ENCODE results near the gene TMEM170B.
"Not testable (repeated sequence)": the region's sequence is repeated elsewhere in the genome, so short reads cannot be mapped to it uniquely, and the experiment has no call there.

Gene TMEM170B

DNA sequence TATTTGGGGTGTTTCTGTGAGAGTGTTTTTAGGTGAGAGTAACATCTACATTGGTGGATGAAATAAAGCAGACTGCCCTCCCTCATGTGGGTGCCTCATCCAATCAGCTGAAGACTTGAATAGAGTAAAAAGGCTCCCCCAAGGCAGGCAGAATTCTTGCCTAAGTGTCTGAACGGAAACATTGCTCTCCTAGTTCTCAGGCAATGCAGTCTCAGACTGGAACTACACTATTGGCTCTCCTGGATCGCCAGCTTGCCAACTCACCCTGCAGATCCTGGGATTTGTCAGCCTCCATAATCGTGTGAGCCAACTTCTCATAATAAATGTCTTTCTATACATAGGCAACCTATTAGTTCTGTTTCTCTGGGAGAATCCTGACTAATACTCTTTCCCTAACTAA, 5.5 kb upstream of the TMEM170B start:
- no peak for DNase-seq

DNA sequence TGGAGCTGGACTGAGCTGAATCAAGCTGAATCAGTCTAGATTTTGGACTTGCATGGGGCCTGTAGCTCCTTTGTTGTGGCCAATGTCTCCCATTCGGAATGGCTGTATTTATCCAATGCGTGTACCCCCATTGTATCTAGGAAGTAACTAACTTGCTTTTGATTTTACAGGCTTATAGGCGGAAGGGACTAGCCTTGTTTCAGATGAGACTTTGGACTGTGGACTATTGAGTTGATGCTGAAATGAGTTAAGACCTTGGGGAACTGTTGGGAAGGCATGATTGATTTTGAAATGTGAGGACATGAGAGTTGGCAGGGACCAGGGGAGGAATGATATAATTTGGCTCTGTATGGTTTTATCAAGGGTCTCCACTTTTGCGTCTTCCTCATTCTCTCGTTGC, 3.0 kb upstream of the TMEM170B start:
- no peak for DNase-seq

DNA sequence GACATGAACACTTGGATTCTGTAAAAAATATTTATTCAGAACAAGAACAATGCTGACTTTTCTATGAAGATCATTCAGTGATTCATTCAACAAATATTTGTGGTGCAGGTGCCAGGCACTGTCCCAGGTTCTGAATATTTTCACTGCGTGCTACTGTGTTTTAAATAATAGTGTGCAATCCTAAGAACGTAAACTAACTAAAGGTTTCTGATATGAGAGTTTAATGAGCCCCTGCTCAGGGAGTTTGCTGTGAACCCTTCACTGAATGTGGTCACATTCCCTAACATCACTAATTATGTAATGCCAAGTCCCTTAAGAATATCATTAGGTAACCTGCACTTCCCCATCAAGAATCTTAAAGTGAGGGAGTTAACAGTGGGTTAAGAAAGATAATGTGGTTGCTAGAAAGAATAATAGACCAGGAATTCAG, 1.7 kb upstream of the TMEM170B start:
- DNase-seq, result no peak

DNA sequence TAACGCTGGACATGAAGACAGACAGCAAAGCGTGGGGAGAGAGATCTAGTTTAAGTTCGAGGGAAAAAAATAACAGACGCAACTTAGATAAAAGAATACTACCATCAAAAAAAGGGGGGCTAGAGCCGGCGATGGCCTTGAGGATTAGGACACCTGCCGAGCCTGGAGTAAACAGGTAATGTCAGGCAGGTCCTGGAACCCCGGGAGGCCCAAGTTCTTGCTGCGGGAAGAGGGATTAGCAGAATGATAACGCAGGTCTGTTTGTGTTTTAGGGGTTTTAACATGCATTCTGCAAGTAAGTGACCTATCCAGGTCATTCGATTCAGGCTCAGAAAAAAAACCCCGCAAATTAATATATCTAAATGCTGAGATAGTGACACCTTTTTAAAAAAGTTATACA, 754 bp upstream of the TMEM170B start:
- peak; percentile 0 for DNase-seq

DNA sequence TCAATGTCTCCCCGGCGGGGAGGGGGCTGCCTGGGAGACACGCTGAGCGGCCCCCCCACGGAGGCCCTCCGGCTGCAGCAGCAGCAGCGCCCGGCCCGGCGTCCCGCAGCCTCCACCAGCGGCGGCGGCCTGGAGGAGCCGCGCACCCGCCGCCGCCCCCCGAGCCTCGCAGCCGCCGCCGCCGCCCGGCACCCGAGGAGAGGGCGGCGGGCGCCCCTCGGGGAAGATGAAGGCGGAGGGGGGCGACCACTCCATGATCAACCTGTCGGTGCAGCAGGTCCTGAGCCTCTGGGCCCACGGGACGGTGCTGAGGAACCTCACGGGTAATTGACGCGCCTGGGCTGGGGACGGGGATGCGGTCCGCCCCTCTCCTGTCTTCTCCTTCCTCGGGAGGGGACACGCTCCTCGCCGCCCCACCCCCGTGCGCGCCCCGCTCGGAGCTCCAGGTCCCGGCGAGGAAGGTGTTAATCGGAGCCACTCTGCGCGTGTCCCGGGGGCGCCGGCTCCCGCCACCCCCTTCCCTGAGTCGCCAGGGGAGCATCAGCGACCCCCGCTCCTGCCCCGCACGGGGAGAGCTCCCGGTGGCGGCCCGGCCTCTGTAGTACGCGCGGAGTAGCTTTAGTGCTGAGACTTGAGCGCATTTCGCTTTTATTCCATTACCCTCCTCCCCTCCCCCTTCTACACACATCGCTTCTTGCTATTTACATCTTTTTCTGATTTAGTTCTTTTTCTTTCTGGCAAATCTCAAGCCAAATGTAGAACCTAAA, 686 bp downstream of the TMEM170B start:
- peak; percentile 1 for DNase-seq

DNA sequence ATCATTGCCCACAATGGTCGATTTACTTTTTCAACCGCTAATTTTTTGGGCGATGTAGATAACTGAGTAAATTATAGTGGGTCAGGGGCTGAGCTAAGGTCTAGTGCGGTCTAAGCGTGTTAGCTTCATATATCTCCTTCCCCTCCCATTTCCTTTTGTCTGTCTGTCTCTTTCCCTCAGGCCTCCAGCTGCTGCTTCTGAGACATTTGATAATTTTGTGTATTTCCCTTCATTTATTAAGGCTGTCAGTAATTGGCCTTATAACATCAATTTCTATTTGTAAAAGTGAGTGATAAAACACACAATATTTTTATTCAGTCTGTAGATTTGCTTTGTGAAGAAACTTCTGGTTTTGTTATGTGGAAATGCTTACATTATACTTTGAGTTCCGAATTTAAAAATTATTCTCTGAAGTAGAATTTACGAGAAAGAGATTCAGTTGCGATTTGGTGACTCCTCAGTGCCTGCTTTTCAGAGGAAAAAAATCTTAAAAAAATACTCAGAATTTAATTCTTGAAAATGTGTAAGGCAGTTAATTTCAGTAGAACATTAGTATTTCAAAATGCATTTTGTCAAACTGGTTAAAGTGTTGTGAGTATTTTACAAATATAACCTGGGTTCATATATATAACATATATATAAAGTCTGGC, 1.4 kb downstream of the TMEM170B start:
- no peak for DNase-seq

DNA sequence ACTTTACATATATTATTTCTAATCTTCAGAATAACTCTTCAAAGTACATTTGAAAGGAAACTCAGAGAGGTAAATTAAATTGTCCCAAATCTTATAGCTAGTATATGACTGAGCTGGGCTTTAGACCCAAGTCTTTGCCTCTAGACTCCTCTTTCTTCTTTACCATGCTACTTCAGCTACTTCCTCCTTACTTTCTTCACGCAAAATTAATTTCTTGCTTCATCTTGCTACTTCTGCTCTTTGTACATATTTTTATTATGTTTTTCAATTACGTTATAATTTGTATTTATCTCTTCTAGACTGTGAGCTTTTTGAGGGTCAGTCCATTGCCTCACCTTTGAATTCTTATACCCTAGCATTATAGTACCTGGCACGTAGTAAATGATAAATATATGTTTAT, 5.3 kb downstream of the TMEM170B start:
- no peak for DNase-seq

DNA sequence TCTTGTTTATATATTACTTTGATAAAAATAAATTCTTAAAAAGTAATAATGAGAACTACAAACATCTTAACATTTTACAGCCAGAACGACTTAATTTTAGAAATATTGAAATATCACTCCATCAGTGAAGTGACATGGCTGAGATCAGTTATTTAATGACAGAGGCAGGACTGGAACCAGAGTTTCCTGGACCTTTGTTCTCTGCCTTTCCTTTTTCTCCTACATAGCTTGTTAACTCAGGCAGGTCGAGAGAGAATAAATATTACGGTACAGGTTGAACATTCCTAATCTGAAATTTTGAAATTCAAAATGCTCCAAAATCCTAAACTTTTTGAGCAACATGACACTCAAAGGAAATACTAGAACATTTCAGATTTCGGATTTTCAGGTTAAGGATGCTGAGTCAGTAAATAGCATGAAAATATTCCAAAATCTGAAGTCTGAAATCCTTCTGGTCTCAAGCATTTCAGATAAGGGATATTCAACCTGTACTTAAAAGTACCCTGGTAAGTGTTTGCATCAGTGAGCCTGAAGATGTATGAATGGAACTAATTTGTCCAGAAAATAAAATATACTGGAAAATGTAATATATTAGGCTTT, 6.5 kb downstream of the TMEM170B start:
- DNase-seq, result no peak

DNA sequence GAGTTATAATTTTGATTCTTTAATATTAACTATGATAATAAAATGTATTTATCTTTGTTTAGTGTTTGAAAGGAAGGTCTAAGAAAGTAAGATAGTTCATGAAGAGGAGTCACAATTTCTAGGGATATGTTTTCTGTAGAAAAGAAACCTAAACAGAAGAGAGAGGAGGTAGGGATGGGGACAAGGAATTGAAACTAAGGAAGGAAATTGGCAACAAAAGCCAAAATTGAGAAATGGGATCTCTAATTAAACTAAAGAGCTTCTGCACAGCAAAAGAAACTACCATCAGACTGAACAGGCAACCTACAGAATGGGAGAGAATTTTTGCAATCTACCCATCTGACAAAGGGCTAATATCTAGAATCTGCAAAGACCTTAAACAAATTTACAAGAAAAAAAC, 10.3 kb downstream of the TMEM170B start:
- DNase-seq, result not testable (repeated sequence)

DNA sequence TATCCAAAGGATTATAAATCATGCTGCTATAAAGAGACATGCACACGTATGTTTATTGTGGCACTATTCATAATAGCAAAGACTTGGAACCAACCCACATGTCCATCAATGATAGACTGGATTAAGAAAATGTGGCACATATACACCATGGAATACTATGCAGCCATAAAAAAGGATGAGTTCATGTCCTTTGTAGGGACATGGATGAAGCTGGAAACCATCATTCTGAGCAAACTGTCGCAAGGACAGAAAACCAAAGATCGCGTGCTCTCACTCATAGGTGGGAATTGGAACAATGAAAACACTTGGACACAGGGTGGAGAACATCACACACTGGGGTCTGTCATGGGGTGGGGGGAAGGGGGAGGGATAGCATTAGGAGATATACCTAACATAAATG, 11.0 kb downstream of the TMEM170B start:
- DNase-seq, result not testable (repeated sequence)

DNA sequence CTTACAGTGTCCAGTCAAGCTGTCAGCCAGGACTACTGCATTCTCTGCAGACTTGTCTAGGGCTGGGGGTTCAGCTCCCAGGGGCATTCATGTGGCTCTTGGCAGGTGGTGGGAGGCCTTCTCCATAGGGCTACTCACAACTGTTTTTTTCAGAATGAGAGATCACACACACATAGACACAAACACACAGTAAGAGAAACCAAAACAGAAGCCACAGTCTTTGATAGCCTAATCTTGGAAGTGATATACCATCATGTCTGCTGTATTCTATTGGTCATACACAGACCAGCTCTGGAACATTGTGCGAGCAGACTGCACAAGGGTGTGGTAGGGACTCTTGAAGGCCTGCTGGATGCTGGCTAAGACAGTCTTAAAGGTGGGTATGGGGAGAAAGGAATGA, 13.5 kb downstream of the TMEM170B start:
- DNase-seq, result no peak

DNA sequence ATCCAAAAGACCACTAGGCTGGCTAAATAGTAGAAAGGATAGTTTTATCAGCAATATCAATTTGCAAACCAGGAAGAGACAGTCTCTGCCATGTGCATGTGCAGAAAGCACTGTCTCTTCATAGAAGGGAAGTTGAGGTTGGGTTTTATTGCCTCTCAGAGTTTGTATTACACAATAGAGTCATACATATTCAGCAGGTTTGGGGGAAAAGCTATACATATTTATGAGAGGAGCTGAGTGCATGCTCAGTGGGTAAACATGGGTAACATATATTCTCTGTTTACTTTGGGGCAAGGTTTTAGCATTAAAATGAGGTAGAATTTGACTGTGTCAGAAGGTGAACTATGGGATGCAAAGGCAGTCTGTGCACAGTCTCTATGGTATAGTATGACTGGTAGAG, 14.9 kb downstream of the TMEM170B start:
- no peak for DNase-seq

DNA sequence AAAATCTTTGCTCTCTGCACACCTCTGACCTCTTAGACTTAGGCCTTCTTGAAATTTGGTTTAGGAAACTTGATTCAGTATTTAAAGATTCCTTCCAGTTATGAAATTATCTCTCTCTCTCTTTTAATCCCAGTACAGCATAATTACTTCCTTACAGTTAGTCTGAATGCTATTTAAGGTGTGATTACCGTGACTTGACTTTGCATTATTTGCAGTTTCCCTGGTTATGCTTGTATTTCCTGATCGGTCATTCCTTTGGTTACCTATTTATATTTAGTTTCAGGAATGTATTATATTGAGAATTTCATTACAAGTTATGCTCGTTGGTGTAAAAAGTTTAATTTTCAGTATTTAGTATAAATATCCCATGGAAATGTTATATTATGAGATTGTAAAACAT, 16.3 kb downstream of the TMEM170B start:
- no peak for DNase-seq

DNA sequence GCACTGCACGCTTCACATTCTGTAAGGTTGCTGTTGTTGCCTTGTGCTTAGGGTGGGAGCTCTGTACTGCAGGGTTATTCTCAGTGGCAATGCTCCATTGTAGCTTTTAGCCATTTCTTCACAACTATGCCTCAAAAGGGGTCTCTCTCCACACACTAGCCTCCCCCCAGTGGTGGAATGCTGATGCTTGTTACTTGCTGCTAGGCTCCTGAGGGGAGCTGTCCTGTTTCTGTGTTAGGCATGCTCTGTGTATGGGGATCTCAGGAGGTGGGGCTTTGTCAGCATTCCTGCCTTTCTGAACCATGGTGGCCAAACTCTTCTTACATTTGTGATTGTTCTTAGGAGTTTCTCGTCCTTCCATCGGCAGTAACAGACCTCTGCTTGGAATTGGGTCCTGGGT, 18.8 kb downstream of the TMEM170B start:
- no peak for DNase-seq

DNA sequence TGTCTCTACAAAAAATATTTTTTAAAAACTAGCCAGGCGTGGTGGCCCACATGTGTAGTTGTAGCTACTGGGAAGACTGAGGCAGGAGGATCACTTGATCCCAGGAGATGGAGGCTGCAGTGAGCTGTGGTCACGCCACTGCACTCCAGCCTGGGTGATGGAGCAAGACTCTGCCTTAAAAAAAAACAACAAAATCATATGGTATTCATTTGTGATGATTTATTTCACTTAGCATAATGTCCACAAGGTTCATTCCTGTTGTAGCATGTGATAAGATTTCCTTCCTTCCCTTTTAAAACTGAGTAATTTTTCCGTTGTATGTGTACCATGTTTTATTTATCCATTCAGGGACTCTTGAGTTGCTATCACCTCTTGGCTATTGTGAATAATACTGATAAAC, 26.2 kb downstream of the TMEM170B start:
- DNase-seq, result no peak

DNA sequence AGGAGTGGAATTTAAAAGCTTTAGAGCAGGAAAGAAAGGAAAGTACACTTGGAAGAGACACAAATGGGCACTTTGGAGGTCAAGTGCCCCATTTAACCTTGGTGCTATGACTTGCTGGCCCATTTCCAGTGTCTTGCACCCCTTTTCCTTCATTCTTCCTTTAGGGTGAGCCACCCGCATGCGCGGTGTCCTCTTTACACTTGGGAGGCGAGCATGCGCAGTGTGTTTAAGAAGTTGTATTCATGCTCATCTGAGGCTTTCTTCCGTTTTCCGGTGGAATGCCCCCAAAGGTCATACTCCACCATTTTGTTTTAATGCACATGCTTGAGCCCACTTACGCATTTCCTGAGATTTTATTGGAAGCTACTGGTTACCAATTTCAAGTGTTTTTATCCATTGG, 29.1 kb downstream of the TMEM170B start:
- no peak for DNase-seq

DNA sequence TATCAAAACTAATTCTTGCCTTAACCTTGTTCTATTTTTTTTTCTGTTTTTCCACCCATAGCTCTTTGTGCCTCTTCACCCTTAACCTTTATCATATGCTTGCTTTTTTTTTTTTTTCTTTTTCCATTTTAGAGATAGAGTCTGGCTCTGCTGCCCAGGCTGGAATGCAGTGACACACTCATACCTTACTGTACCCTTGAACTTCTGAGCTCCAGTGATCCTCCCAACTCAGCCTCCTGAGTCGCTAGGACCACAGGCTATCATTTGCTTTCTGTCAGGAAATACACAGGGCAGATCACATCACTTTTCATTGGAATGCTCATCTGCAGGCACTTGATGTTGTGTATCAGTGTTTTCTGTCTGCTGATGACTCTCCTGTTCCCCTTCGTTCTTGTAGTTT, 33.5 kb downstream of the TMEM170B start:
- no peak for DNase-seq

DNA sequence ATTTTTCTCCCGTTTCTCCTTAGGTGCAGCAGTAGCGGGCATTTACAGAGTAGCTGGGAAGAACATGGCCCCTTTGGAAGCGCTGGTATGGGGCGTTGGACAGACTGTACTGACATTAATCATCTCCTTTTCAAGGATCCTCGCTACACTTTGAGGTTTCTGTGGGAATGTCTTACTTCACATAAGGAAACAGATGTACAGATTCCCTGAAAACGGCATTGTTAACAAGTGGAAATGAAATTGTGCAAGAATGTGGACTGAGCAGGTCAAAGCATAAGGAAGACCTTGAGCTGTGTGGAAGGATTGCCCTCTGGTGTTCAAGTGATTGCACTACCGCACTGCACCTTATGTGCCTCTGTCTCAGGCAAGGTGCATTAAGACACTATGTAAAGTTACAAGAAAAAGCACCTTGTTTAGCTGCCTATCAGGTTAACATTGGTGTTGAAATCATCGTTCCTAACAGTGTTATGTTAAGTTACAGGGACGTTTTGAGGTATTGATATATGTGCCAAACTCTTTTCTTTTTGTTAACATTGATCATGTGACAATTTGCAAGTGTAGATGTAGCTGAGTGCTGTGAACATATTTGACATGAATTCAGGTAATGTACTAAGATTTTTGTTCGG, 38.0 kb downstream of the TMEM170B start:
- DNase-seq, result peak; percentile 11

DNA sequence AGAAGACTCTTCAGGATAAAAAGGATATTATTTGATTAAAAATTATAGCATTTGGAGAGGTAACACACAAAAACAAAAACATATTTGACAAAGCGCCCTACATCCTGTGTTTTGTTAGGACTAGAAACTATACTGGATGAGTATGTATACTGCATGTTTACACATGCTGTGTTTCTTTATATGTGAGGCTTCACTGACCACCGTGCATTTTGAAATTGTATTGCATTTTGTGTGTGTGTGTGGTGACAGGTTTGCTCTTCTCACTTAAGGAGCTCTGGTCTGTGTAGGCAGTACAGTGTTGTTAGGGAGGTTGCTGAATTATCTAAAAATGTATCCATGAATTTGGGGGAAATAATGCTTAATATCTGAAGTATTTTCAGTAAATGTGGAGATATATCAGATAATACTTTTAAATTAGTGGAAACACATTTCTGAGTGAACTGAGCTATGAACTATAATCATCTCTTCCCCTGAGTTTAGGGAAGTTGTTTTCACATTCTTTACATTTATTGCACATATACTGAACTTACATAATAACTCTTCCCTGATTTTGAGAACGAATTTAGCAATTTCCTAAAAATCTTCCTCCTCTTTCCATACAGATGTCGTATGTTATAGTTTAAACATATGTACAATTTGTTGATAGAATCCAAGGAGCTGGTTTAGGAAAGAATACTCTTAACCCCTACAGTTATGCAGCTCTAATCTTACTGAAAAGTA, 43.3 kb downstream of the TMEM170B start:
- no peak for DNase-seq

DNA sequence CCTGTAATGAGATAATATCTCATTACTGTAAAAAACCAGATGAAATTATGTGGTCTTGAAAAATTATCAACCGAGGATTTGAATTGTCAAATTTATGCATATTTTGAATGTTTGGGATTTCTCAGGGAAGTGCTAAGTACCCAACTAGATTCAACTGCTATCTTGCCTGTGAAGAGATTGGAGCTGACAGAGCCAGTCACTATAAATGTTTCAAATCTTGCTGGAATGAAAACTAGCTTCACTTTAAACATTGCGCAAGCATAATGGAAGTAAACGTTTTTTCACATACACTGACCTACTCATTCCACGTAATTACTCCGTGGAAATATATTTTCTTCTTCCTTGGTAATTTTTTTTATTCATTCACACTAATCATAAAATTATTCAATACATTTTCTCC, 46.7 kb downstream of the TMEM170B start:
- DNase-seq, result no peak

DNA sequence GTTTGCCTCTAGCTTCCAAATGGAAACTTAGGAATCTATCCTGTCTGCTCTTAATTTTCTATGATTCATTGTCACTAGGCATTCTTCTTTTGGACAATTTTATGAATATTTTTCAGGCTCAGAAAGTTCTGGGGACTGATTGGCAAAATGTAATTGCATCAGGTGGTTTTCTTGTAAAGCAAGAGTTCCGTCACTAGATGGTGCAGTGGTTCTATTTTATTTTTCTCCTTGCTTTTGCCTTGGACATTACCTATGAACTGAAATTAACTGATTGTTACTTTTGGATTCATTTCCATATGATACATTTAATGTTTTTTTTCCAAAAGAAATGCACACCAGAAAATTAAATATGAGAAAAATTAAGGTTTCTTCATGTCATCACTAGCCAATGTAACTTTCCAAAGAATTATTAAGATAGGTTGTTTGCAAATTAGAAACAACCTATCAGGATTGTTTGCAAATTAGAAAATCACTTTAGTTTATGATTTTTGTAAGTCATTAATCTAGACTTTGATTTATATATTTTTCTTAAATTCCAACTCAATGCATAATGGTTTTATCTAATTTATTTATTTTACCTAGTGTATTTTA, 48.0 kb downstream of the TMEM170B start:
- DNase-seq, result peak; percentile 5

DNA sequence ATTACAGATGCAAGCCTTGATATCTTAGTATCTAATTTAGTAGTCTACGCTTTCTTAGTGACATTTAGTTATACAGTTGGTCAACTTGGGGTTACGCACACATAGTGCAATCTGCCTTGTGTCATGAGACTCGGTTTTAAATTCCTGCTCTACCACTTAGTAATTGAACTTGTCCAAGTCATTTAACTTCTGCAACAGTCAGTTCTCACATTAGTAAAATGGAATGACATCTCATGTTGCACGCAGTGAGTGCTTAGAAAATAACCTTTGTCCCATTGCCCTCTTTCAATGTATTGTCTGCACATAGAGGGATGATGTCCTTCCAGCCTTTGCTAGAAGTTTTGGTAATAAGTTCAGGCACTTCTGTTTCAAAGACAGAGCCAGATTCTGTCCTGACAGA, 48.6 kb downstream of the TMEM170B start:
- no peak for DNase-seq

DNA sequence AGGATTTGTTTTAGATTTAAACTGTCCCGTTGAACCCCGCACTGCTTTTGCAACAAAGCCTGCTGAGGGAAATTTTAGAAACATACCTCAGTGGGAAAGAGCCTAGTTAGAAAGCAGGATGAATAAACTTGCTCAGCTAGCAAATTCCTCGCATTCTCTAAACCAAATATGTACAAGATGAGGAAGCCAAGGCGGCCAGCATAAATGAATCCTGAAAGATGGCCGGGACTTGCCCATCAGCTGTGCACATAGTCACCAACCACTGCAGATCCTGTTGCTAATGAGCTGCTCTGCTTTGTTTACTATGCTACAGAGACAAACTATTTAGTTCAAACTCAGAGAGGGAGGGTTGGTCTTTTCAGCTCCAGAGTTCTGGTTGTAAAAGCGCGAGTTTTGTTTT, 49.0 kb downstream of the TMEM170B start:
- DNase-seq, result no peak
